DOHH2 (cell line): ENCODE data around the gene MCCC1.

ENCODE experiments used
- H3F3A ChIP-seq: fragments of 200-600 bp; sonication (generic), shearing (Covaris generic); 2 replicates; pipeline ENCODE4 v1.6.0; 2016; ENCODE audit warnings: antibody characterized with exemption, mild to moderate bottlenecking; ENCODE audit not compliant: control insufficient read depth, insufficient read depth
- H3K27ac ChIP-seq: fragments of 200-600 bp; sonication (generic); 2 replicates; pipeline ENCODE4 v1.5.1; 2014; ENCODE audit warnings: low read depth, mild to moderate bottlenecking, low read length, moderate library complexity
- H3K27me3 ChIP-seq: fragments of 200-600 bp; sonication (generic); 2 replicates; pipeline ENCODE4 v1.6.1; 2014; ENCODE audit warnings: mild to moderate bottlenecking, low read length, mixed read lengths; ENCODE audit not compliant: control insufficient read depth
- H3K36me3 ChIP-seq: fragments of 200-600 bp; sonication (generic); 2 replicates; pipeline ENCODE4 v1.6.1; 2014; ENCODE audit warnings: mild to moderate bottlenecking, low read length, moderate library complexity, mixed read lengths; ENCODE audit not compliant: control insufficient read depth
- H3K4me1 ChIP-seq: fragments of 200-600 bp; sonication (generic); 2 replicates; pipeline ENCODE4 v1.6.1; 2014; ENCODE audit warnings: mild to moderate bottlenecking, low read length, mixed read lengths; ENCODE audit not compliant: control insufficient read depth
- H3K4me2 ChIP-seq: fragments of 200-600 bp; sonication (generic); 2 replicates; pipeline ENCODE4 v1.6.0; 2014; ENCODE audit warnings: mild to moderate bottlenecking, low read length, moderate library complexity
- H3K4me3 ChIP-seq: fragments of 200-600 bp; sonication (generic); 2 replicates; pipeline ENCODE4 v1.5.1; 2014; ENCODE audit warnings: mild to moderate bottlenecking, low read length, mixed read lengths
- H3K79me2 ChIP-seq: fragments of 200-600 bp; sonication (generic); 2 replicates; pipeline ENCODE4 v1.6.1; 2014; ENCODE audit warnings: mild to moderate bottlenecking, low read length, mixed read lengths; ENCODE audit not compliant: control insufficient read depth
- H3K9me2 ChIP-seq: fragments of 200-600 bp; sonication (generic); replicated peaks from 2 replicates; pipeline ENCODE4 v1.6.1; 2014; ENCODE audit warnings: mild to moderate bottlenecking, low read length, mixed read lengths; ENCODE audit not compliant: control insufficient read depth
- H3K9me3 ChIP-seq: fragments of 200-600 bp; sonication (generic); 2 replicates; pipeline ENCODE4 v1.6.1; 2014; ENCODE audit warnings: antibody characterized with exemption, low read length, mixed read lengths; ENCODE audit not compliant: control insufficient read depth, insufficient read depth
- H4K20me1 ChIP-seq: fragments of 200-600 bp; sonication (generic); 2 replicates; pipeline ENCODE4 v1.6.0; 2014; ENCODE audit warnings: low read depth, mild to moderate bottlenecking, antibody characterized with exemption, low read length, moderate library complexity; ENCODE audit not compliant: control insufficient read depth, insufficient read depth
- EZH2phosphoT487 ChIP-seq: fragments of 200-600 bp; sonication (generic); IDR thresholded peaks from 2 replicates; pipeline ENCODE4 v1.6.1; 2017; ENCODE audit warnings: borderline replicate concordance, mild to moderate bottlenecking, antibody characterized with exemption, low read length, moderate library complexity, mixed read lengths
- TF ChIP-seq, protein P1 (sequence below): fragments of 200-600 bp; sonication (generic); IDR thresholded peaks from one replicate; pipeline ENCODE4 v1.5.1; 2014; ENCODE audit warnings: antibody characterized with exemption, mild to moderate bottlenecking, low read depth, low read length; ENCODE audit not compliant: poor library complexity, severe bottlenecking

The MCCC1 gene

DNA sequence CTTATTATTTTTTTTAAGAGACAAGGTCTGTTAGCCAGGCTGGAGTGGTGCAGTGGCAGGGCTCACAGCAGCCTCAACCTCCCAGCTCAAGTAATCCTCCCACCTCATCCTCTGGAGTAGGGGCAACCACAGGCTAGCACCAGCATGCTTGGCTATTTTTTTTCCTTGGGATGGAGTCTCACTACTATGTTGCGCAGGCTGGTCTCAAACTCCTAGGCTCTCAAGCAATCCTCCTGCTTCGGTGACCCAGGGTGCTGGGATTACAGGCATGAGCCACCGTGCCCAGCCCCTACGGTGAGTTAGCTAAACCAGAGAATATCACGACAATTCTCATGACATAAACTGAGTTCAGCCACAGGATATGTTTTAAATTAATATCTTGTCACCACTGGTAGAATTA lies 120.9 kb downstream of the MCCC1 start:
- H3K79me2 ChIP-seq = peaks cover 66% of the 10 kb centered on the region
- H3F3A ChIP-seq = peaks cover 10% of the 10 kb centered on the region; the same call in 1 of the 2 replicates
- no peaks in the 10 kb centered on the region for H3K27me3 ChIP-seq
- no peak overlapping the region for H3K27ac ChIP-seq
- H3K36me3 ChIP-seq = no peaks in the 10 kb centered on the region
- H3K9me3 ChIP-seq = no peaks in the 10 kb centered on the region
- TF ChIP-seq, protein P1, sequence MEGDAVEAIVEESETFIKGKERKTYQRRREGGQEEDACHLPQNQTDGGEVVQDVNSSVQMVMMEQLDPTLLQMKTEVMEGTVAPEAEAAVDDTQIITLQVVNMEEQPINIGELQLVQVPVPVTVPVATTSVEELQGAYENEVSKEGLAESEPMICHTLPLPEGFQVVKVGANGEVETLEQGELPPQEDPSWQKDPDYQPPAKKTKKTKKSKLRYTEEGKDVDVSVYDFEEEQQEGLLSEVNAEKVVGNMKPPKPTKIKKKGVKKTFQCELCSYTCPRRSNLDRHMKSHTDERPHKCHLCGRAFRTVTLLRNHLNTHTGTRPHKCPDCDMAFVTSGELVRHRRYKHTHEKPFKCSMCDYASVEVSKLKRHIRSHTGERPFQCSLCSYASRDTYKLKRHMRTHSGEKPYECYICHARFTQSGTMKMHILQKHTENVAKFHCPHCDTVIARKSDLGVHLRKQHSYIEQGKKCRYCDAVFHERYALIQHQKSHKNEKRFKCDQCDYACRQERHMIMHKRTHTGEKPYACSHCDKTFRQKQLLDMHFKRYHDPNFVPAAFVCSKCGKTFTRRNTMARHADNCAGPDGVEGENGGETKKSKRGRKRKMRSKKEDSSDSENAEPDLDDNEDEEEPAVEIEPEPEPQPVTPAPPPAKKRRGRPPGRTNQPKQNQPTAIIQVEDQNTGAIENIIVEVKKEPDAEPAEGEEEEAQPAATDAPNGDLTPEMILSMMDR = no peak
- TF ChIP-seq EZH2phosphoT487 = no peak
- peak overlapping the region; percentile 92 for H3K4me3 ChIP-seq
- peaks cover 38% of the 10 kb centered on the region for H3K4me1 ChIP-seq
- peaks cover 23% of the 10 kb centered on the region; the same call in 1 of the 2 replicates for H4K20me1 ChIP-seq
- H3K9me2 ChIP-seq = no peaks in the 10 kb centered on the region
- peak overlapping the region; percentile 69 for H3K4me2 ChIP-seq

DNA sequence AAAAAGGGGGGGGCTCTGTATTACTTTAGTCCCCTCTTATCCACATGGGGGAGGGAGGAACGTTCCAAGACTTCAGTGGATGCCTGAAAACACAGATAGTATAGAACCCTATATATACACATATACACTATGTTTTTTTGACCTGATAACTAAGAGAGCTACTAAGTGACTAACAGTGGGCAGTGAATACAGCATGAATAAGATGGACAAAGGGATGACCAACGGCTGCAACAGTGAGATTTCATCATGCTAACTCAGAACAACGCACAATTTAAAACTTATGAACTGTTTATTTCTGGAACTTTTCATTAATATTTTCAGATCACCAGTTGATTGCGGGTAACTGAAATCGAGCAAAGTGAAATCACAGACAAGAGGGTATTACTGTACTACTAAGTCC lies 126.2 kb downstream of the MCCC1 start:
- no peaks in the 10 kb centered on the region; the same call in 1 of the 2 replicates for H3K36me3 ChIP-seq
- no peak overlapping the region for H3K4me3 ChIP-seq
- no peak overlapping the region for H3K27ac ChIP-seq
- no peaks in the 10 kb centered on the region for H3F3A ChIP-seq
- H4K20me1 ChIP-seq = peaks cover 11% of the 10 kb centered on the region
- TF ChIP-seq, protein P1 = no peak
- no peak for TF ChIP-seq EZH2phosphoT487
- no peaks in the 10 kb centered on the region for H3K27me3 ChIP-seq
- H3K9me3 ChIP-seq = no peaks in the 10 kb centered on the region
- no peaks in the 10 kb centered on the region for H3K9me2 ChIP-seq
- H3K4me1 ChIP-seq = peaks cover 48% of the 10 kb centered on the region
- peaks cover 100% of the 10 kb centered on the region for H3K79me2 ChIP-seq
- H3K4me2 ChIP-seq = no peak overlapping the region

DNA sequence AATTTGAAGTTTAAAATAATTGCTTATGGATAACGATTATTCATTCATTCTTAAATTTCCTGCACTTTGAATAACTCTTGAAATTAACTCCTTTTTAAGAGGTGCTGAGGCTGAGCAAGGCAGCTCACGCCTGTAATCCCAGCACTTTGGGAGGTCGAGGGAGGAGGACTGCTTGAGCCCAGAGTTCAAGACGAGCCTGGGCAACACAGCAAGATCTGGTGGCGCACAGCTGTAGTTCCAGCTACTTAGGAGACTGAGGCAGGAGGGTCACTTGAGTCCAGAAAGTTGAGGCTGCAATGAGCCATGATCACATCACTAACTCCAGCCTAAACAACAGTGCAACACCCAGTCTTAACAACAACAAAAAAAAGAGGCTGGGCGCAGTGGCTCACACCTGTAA lies 126.9 kb downstream of the MCCC1 start:
- no peaks in the 10 kb centered on the region for H3K9me3 ChIP-seq
- peaks cover 50% of the 10 kb centered on the region for H3K4me1 ChIP-seq
- no peaks in the 10 kb centered on the region; the same call in 1 of the 2 replicates for H3K36me3 ChIP-seq
- peaks cover 100% of the 10 kb centered on the region for H3K79me2 ChIP-seq
- no peaks in the 10 kb centered on the region for H3F3A ChIP-seq
- H3K9me2 ChIP-seq = no peaks in the 10 kb centered on the region
- peaks cover 12% of the 10 kb centered on the region for H4K20me1 ChIP-seq
- no peak overlapping the region for H3K4me3 ChIP-seq
- H3K27ac ChIP-seq = no peak overlapping the region
- no peaks in the 10 kb centered on the region for H3K27me3 ChIP-seq
- peak overlapping the region; percentile 2; the same call in 1 of the 2 replicates for H3K4me2 ChIP-seq
- no peak for TF ChIP-seq EZH2phosphoT487
- TF ChIP-seq, protein P1 = no peak
